Prostate gland (tissue), 2 donors: ENCODE results near the gene SERINC2. TPM values are rescaled to one million over a fixed set of nuclear protein-coding genes. Genes with fewer than 3 reads are reported as not detected.

Experiments
- DNase-seq: peaks from one replicate; pipeline ENCODE4 v3.0.0-alpha.2; 2019; ENCODE audit warnings: low spot score
- H3K27ac ChIP-seq, 2 donors: fragments of 200-600 bp; sonication (generic); 2 replicates each; pipeline ENCODE4 v1.5.1; 2017 to 2019
- H3K27me3 ChIP-seq: fragments of 200-600 bp; sonication (generic); replicated peaks from 2 replicates; pipeline ENCODE4 v1.5.1; 2019; ENCODE audit not compliant: insufficient read depth
- H3K36me3 ChIP-seq, 2 donors: fragments of 200-600 bp; sonication (generic); 1 replicate in 1 of 2; 2 replicates in 1 of 2; pipeline versions ENCODE4 v1.5.1 to v1.8.1; 2017 to 2019
- H3K4me1 ChIP-seq: fragments of 200-600 bp; sonication (generic); replicated peaks from 2 replicates; pipeline ENCODE4 v1.5.1; 2019
- H3K4me3 ChIP-seq, 2 donors: fragments of 200-600 bp; sonication (generic); 2 replicates each; pipeline ENCODE4 v1.5.1; 2017 to 2019
- H3K9me3 ChIP-seq: fragments of 200-600 bp; sonication (generic); 2 replicates; pipeline ENCODE4 v1.5.1; 2017
- POLR2A ChIP-seq: fragments of 450-650 bp; IDR thresholded peaks from one replicate; pipeline ENCODE4 v1.6.1; 2016; ENCODE audit warnings: antibody characterized with exemption, mild to moderate bottlenecking
- POLR2AphosphoS5 ChIP-seq: sonication (generic); formaldehyde crosslinking; IDR thresholded peaks from one replicate; pipeline ENCODE4 v1.6.1; 2017; ENCODE audit warnings: antibody characterized with exemption
- WGBS: methylation state at CpG from one replicate; pipeline ENCODE4 v1.1.5; 2018; 5-methylcytosine and 5-hydroxymethylcytosine counted together
- intact Hi-C: fragments of 100-400 bp; cut with DNase I; formaldehyde crosslinking; loops from one replicate; pipeline ENCODE4 v1.14.2; 2022
- total RNA-seq, 2 donors: library from RNA; depleted of rRNA; stranded (reverse); fragments of >200 nt; gene quantifications; one replicate each; pipeline ENCODE4 v1.1.0, GENCODE V29; 2016
- TF ChIP-seq, protein P1 (sequence below), 4 experiments: fragments of 200-600 bp in 2 of 4; fragments of 450-650 bp in 2 of 4; sonication (generic) in 2 of 4; IDR thresholded peaks; 1 replicate in 3 of 4; 2 replicates in 1 of 4; pipeline ENCODE4 v1.5.1; 2016 to 2019; ENCODE audit warnings: antibody characterized with exemption in 4 of 4, mild to moderate bottlenecking in 2 of 4, moderate library complexity in 2 of 4

Gene SERINC2
- total RNA-seq, 2 donors from 2014 or later, result 76.1 to 110 TPM

DNA sequence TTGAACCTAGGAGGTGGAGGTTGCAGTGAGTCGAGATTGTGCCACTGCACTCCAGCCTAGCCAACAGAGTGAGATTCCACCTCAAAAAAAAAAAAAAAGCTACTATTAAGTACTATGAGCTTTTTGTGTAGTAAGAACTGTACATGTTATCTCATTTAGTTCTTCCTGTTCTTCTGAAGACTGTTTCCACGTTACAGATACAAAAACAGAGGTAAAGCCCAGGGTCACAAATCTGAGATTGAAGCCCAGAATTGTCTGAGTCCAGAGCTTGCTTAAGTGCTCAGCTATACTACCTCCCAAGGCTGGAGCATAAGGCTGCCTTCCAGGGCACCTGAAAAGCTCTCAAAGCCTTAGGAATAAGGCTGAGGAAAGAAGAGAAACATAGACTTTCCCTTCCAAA, 43.0 kb upstream of the SERINC2 start:
- H3K9me3 ChIP-seq, result no peaks in the 10 kb centered on the region
- whole genome bisulfite sequencing, result 64% methylated on average over 2 of the region's 2 CpGs
- TF ChIP-seq, protein P1, sequence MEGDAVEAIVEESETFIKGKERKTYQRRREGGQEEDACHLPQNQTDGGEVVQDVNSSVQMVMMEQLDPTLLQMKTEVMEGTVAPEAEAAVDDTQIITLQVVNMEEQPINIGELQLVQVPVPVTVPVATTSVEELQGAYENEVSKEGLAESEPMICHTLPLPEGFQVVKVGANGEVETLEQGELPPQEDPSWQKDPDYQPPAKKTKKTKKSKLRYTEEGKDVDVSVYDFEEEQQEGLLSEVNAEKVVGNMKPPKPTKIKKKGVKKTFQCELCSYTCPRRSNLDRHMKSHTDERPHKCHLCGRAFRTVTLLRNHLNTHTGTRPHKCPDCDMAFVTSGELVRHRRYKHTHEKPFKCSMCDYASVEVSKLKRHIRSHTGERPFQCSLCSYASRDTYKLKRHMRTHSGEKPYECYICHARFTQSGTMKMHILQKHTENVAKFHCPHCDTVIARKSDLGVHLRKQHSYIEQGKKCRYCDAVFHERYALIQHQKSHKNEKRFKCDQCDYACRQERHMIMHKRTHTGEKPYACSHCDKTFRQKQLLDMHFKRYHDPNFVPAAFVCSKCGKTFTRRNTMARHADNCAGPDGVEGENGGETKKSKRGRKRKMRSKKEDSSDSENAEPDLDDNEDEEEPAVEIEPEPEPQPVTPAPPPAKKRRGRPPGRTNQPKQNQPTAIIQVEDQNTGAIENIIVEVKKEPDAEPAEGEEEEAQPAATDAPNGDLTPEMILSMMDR (IDR thresholded peaks at IDR 0.05), result no peak
- no peaks in the 10 kb centered on the region for H3K27me3 ChIP-seq
- H3K4me1 ChIP-seq, result peaks cover 4% of the 10 kb centered on the region
- intact Hi-C loops, result loop anchor here (5.0 kb wide), 1 partner anchor 73 kb away; the partner anchor contains the start of genes SNRNP40 and ZCCHC17
- H3K27ac ChIP-seq, result no peak overlapping the region
- no peak overlapping the region for H3K4me3 ChIP-seq
- no peaks in the 10 kb centered on the region for H3K36me3 ChIP-seq
- no peak for DNase-seq

DNA sequence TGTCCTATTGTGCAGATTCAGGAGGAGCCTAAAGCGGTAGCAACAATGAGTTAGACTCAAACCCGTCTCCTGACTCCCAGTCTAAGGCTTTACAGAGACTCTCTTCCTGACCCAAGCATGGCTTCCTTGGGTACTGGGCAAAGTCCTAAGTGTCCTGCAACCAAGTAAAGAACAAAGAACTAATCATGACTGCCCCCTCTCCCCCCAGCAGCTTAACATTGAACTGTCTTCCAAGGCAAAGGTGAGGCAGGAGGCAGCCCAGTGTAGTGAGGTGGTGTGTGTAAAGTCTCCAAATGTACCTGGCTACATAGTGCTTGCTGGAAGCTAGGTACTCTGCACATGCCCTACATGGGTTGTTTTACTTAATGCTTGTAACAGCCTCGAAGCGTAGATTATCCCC, 42.4 kb upstream of the SERINC2 start:
- H3K4me3 ChIP-seq, result no peak overlapping the region
- intact Hi-C loops, result loop anchor here (5.0 kb wide), 1 partner anchor 73 kb away; the partner anchor contains the start of genes SNRNP40 and ZCCHC17
- peaks cover 4% of the 10 kb centered on the region for H3K4me1 ChIP-seq
- H3K27me3 ChIP-seq, result no peaks in the 10 kb centered on the region
- no peak overlapping the region for H3K27ac ChIP-seq
- 85% methylated on average over 4 of the region's 4 CpGs for WGBS
- no peak for DNase-seq
- TF ChIP-seq, protein P1 (IDR thresholded peaks at IDR 0.05), result no peak
- TF ChIP-seq POLR2A (no peak), POLR2AphosphoS5 (no peak)
- H3K36me3 ChIP-seq, result no peaks in the 10 kb centered on the region
- no peaks in the 10 kb centered on the region for H3K9me3 ChIP-seq

DNA sequence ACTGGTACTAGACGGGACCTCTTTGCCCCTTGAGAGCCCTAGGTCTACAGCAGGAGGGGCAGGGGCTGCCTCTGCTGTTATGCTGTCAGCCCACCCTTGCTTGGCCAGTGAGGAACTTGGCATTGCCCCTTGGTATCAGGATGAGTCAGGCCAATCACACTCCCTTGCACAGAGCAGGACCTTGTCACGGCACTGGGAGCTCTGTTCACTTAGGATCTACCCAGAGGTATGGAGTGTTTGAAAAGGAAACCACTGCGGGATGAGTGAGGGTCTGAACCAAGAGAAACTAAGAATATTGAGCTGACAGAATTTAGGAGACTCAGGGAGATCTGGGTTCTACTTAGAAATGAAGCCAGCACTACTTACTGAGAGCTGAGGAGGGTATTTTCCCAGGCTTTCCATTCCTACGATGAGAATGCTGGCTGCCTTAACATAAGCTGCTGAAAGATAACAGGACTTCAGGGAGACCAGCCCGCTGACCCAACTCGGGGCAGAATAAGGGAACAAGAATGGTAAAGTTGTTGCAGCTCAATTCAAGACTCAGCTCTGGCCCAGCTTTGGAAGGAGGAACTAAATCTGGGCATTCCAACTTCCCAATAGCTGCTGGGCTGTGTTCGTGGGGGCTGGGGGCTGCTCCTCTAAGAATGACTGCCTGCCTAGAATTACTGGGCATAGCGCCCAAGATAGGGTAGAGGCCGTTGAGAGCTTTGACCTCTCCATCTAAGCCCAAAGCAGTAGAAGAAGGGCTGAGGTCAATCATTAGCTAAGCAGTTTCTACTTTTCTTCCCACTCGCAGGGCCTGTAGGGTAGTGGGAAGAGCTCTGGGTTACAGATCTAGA, 41.7 kb upstream of the SERINC2 start:
- no peaks in the 10 kb centered on the region for H3K9me3 ChIP-seq
- no peaks in the 10 kb centered on the region for H3K36me3 ChIP-seq
- intact Hi-C loops, result loop anchor here (5.0 kb wide), 1 partner anchor 74 kb away; the partner anchor contains the start of genes SNRNP40 and ZCCHC17
- peak overlapping the region in 1 of 2 donors; percentile 20 for H3K27ac ChIP-seq
- H3K4me3 ChIP-seq, result no peak overlapping the region
- peaks cover 4% of the 10 kb centered on the region for H3K4me1 ChIP-seq
- TF ChIP-seq POLR2A (no peak), POLR2AphosphoS5 (no peak)
- TF ChIP-seq, protein P1 (IDR thresholded peaks at IDR 0.05), result no peak
- H3K27me3 ChIP-seq, result no peaks in the 10 kb centered on the region
- no peak for DNase-seq
- WGBS, result 75% methylated on average over 10 of the region's 10 CpGs

DNA sequence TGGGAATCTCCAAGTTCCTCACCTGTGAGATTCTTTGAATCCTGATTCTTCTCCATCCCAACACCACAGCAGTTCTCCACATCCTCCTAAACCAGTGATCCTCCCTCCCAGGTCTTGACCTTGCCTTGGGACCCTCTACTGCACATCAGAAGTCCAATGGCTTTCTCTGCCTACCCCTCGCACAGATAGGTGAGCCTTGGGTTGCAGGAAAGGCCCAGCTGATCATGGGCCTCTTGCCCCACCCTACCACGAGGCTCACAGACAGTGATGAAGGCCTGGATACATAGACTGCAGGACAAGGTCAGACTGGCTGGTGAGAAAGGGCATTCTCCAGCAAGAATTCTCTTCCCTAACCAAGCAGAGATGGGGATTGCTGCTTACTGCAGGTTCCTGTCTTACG, 41.0 kb upstream of the SERINC2 start:
- WGBS, result 62% methylated on average over 3 of the region's 3 CpGs
- no peaks in the 10 kb centered on the region for H3K27me3 ChIP-seq
- DNase-seq, result no peak
- no peak overlapping the region for H3K4me3 ChIP-seq
- intact Hi-C loops, result loop anchor here (5.0 kb wide), 1 partner anchor 75 kb away; the partner anchor contains the start of genes SNRNP40 and ZCCHC17
- no peak for TF ChIP-seq POLR2AphosphoS5
- TF ChIP-seq, protein P1 (IDR thresholded peaks at IDR 0.05), result no peak
- TF ChIP-seq POLR2A, result no peak
- H3K36me3 ChIP-seq, result no peaks in the 10 kb centered on the region
- peak overlapping the region; percentile 71 to 78 for H3K27ac ChIP-seq
- no peaks in the 10 kb centered on the region for H3K9me3 ChIP-seq
- H3K4me1 ChIP-seq, result peaks cover 4% of the 10 kb centered on the region

DNA sequence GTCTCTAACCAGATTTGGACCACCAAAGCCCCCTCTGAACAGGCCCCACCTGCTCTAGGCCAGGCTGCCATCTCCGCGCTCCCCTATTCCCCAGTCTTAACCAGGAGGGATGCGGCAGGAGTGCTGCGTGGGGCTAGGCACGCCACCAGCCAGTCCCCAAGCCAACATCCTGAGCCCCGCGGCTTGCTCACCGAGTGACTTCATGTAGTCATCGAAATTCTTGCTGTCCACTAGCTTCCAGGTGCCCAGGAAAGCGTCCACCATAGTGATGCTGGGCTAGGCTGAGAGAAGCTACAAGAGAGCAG, 40.3 kb upstream of the SERINC2 start:
- WGBS, result 65% methylated on average over 10 of the region's 10 CpGs
- H3K27ac ChIP-seq, result peak overlapping the region; percentile 71 to 78

More for the DNA sequence above, 40.3 kb upstream of the SERINC2 start:
- Histone ChIP-seq H3K4me1 (peaks cover 4% of the 10 kb centered on the region), H3K4me3 (peak overlapping the region; percentile 23 to 30), H3K9me3 (no peaks in the 10 kb centered on the region), H3K27me3 (no peaks in the 10 kb centered on the region), H3K36me3 (no peaks in the 10 kb centered on the region)
- TF ChIP-seq POLR2A (no peak), POLR2AphosphoS5 (no peak)
- TF ChIP-seq, protein P1 (IDR thresholded peaks at IDR 0.05), result no peak
- intact Hi-C loops, result loop anchor here (5.0 kb wide), 1 partner anchor 75 kb away; the partner anchor contains the start of genes SNRNP40 and ZCCHC17
- no peak for DNase-seq
